ENCODE data around the gene KCNQ1. TPM values are rescaled to one million over a fixed set of nuclear protein-coding genes. Genes with fewer than 3 reads are reported as not detected.

Gene KCNQ1
- polyA plus RNA-seq, 1 donor (not counting 4 experiments of a cell fraction or from before 2014, with no cell fraction given), result not detected

DNA sequence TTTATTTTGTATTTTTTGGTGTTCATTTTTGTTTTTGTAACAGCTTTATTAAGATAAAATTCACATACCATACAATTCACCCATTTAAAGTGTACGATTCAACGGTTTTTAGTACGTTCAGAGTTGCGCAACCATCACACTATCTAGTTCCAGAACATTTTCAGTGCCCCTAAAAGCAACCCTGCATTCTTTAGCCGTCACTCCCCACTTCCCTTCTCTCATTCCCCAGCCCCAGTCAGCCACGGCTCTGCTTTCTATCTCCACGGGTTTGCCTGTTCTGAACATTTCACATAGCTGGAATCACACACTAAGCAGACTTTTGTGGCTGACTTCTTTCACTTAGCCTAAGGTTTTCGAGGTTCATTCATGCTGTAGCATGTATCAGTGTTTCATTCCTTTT is 264.6 kb downstream of the KCNQ1 start:
- dilution Hi-C loops (cut with MboI; ENCODE audit: extremely low pct_ligation_motif_present, low sequenced_read_pairs), result no loop called here

GRCh38 chr11:2711161-2711560 is 266.4 kb downstream of the KCNQ1 start:
- no peak for TF ChIP-seq EZH2 (IDR thresholded peaks at IDR 0.05; ENCODE audit: low read length)
- TF ChIP-seq, protein P1, sequence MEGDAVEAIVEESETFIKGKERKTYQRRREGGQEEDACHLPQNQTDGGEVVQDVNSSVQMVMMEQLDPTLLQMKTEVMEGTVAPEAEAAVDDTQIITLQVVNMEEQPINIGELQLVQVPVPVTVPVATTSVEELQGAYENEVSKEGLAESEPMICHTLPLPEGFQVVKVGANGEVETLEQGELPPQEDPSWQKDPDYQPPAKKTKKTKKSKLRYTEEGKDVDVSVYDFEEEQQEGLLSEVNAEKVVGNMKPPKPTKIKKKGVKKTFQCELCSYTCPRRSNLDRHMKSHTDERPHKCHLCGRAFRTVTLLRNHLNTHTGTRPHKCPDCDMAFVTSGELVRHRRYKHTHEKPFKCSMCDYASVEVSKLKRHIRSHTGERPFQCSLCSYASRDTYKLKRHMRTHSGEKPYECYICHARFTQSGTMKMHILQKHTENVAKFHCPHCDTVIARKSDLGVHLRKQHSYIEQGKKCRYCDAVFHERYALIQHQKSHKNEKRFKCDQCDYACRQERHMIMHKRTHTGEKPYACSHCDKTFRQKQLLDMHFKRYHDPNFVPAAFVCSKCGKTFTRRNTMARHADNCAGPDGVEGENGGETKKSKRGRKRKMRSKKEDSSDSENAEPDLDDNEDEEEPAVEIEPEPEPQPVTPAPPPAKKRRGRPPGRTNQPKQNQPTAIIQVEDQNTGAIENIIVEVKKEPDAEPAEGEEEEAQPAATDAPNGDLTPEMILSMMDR (optimal IDR thresholded peaks at IDR 0.05 in 1 of 3, IDR thresholded peaks at IDR 0.05 in 1 of 3, conservative IDR thresholded peaks at IDR 0.05 in 1 of 3; ENCODE audit: extremely low read depth in 1 of 3, insufficient read depth in 2 of 3, low read length in 3 of 3), result no peak
- no peak for FAIRE-seq

More for the DNA sequence above, 264.6 kb downstream of the KCNQ1 start:
- H3K9ac ChIP-seq (ENCODE audit: control insufficient read depth, extremely low read depth, insufficient read depth, low read length), result no peak overlapping the region
- peaks cover 3% of the 10 kb centered on the region for H4K20me1 ChIP-seq (ENCODE audit: control insufficient read depth, extremely low read depth, insufficient read depth, low read length)
- H3K9me3 ChIP-seq (ENCODE audit: control insufficient read depth, low read depth, low read length), result no peaks in the 10 kb centered on the region
- H2AFZ ChIP-seq (ENCODE audit: control insufficient read depth, low read length), result no peak overlapping the region
- no peak for TF ChIP-seq EZH2 (IDR thresholded peaks at IDR 0.05; ENCODE audit: low read length)
- TF ChIP-seq, protein P1 (optimal IDR thresholded peaks at IDR 0.05 in 1 of 3, IDR thresholded peaks at IDR 0.05 in 1 of 3, conservative IDR thresholded peaks at IDR 0.05 in 1 of 3; ENCODE audit: extremely low read depth in 1 of 3, insufficient read depth in 2 of 3, low read length in 3 of 3), result no peak
- no peak overlapping the region for H3K4me2 ChIP-seq (ENCODE audit: control insufficient read depth, extremely low read depth, insufficient read depth, low read depth, low read length)
- no peaks in the 10 kb centered on the region for H3K9me1 ChIP-seq (ENCODE audit: control insufficient read depth, extremely low read depth, insufficient read depth, low read length)
- FAIRE-seq (no peak), DNase-seq (ENCODE audit: low read depth, low spot score) (no peak)
- H3K4me3 ChIP-seq (ENCODE audit: control insufficient read depth in 2 of 3, extremely low read depth in 1 of 3, insufficient read depth in 2 of 3, low read depth in 1 of 3, low read length in 3 of 3), result no peak overlapping the region
- peaks cover 30% of the 10 kb centered on the region for H3K27me3 ChIP-seq (ENCODE audit: control insufficient read depth, extremely low read depth, insufficient read depth, low read length)
- no peaks in the 10 kb centered on the region for H3K79me2 ChIP-seq (ENCODE audit: control insufficient read depth, insufficient read depth, low read length)
- H3K4me1 ChIP-seq (ENCODE audit: control insufficient read depth, extremely low read depth, insufficient read depth, low read length), result no peaks in the 10 kb centered on the region
- no peaks in the 10 kb centered on the region for H3K36me3 ChIP-seq (ENCODE audit: control insufficient read depth in 2 of 2, extremely low read depth in 1 of 2, insufficient read depth in 2 of 2, low read length in 2 of 2)
- no peak overlapping the region for H3K27ac ChIP-seq (ENCODE audit: control insufficient read depth, insufficient read depth, low read length)

More at GRCh38 chr11:2711161-2711560, 266.4 kb downstream of the KCNQ1 start:
- no peak for DNase-seq (ENCODE audit: low read depth, low spot score)
- H3K4me2 ChIP-seq (ENCODE audit: control insufficient read depth, extremely low read depth, insufficient read depth, low read depth, low read length), result no peak overlapping the region
- no peaks in the 10 kb centered on the region for H3K4me1 ChIP-seq (ENCODE audit: control insufficient read depth, extremely low read depth, insufficient read depth, low read length)
- no peak overlapping the region for H3K9ac ChIP-seq (ENCODE audit: control insufficient read depth, extremely low read depth, insufficient read depth, low read length)
- no peaks in the 10 kb centered on the region for H3K9me1 ChIP-seq (ENCODE audit: control insufficient read depth, extremely low read depth, insufficient read depth, low read length)
- H3K4me3 ChIP-seq (ENCODE audit: control insufficient read depth in 2 of 3, extremely low read depth in 1 of 3, insufficient read depth in 2 of 3, low read depth in 1 of 3, low read length in 3 of 3), result no peak overlapping the region
- H3K27me3 ChIP-seq (ENCODE audit: control insufficient read depth, extremely low read depth, insufficient read depth, low read length), result peaks cover 30% of the 10 kb centered on the region
- no peak overlapping the region for H2AFZ ChIP-seq (ENCODE audit: control insufficient read depth, low read length)
- H4K20me1 ChIP-seq (ENCODE audit: control insufficient read depth, extremely low read depth, insufficient read depth, low read length), result peaks cover 6% of the 10 kb centered on the region
- H3K36me3 ChIP-seq (ENCODE audit: control insufficient read depth in 2 of 2, extremely low read depth in 1 of 2, insufficient read depth in 2 of 2, low read length in 2 of 2), result no peaks in the 10 kb centered on the region
- no peak overlapping the region for H3K27ac ChIP-seq (ENCODE audit: control insufficient read depth, insufficient read depth, low read length)
- no peaks in the 10 kb centered on the region for H3K9me3 ChIP-seq (ENCODE audit: control insufficient read depth, low read depth, low read length)
- dilution Hi-C loops (cut with MboI; ENCODE audit: extremely low pct_ligation_motif_present, low sequenced_read_pairs), result no loop called here
- no peaks in the 10 kb centered on the region for H3K79me2 ChIP-seq (ENCODE audit: control insufficient read depth, insufficient read depth, low read length)

Measured in keratinocyte (primary cell).